Erythroblast (primary cell): ENCODE measurements around the gene NISCH.

Experiments
- GATA1 ChIP-seq: IDR thresholded peaks from 2 replicates; pipeline ENCODE4 v1.6.1; 2011; ENCODE audit warnings: low read depth, mild to moderate bottlenecking, control low read depth, low read length, moderate library complexity
- POLR2A ChIP-seq: IDR thresholded peaks from 2 replicates; pipeline ENCODE4 v1.6.1; 2011; ENCODE audit warnings: mild to moderate bottlenecking, low read length

GRCh38 chr3:52479877-52480575, 24.6 kb downstream of the NISCH start:
- no peak for TF ChIP-seq POLR2A
- no peak for TF ChIP-seq GATA1
